ENCODE measurements around the gene PTTG1. TPM values are rescaled to one million over a fixed set of nuclear protein-coding genes. Genes with fewer than 3 reads are reported as not detected.
A peak's percentile ranks its signal among the peaks of the same experiment; 100 is the strongest.

The PTTG1 gene
- total and polyA plus RNA-seq, 9 of the 15 experiments (the other 6 are each of a cell fraction or from before 2014, with no cell fraction given): 193 to 1,088 (median 349) TPM

- TF ChIP-seq VEZF1 (CRISPR knock-in tag; IDR thresholded peaks at IDR 0.05) (peak; percentile 98), SRSF3 (IDR thresholded peaks at IDR 0.05; ENCODE audit: insufficient read depth, low read length) (no peak), RFX5 (IDR thresholded peaks at IDR 0.05; ENCODE audit: low read depth, low read length) (no peak), ZNF354B (CRISPR knock-in tag; IDR thresholded peaks at IDR 0.05) (no peak), RBM14 (IDR thresholded peaks at IDR 0.05; ENCODE audit: borderline replicate concordance, insufficient read depth, low read depth, low read length) (no peak), FOXA3 (CRISPR knock-in tag; conservative IDR thresholded peaks at IDR 0.05 in 1 of 2, IDR thresholded peaks at IDR 0.05 in 1 of 2) (peak in 1 of 2 experiments; percentile 39; a peak in 2 of 4 replicates), CREM (IDR thresholded peaks at IDR 0.05; ENCODE audit: low read depth) (peak; percentile 25; the same call in 1 of the 2 replicates), KLF13 (tag; IDR thresholded peaks at IDR 0.05; ENCODE audit: borderline replicate concordance, low read depth) (no peak), BDP1 (IDR thresholded peaks at IDR 0.05; ENCODE audit: insufficient read depth, insufficient read length) (no peak), XRCC5 (IDR thresholded peaks at IDR 0.05; ENCODE audit: low read depth, low read length) (no peak), ERF (CRISPR knock-in tag; IDR thresholded peaks at IDR 0.05) (0 out of 2 replicates have a peak, but pooled peaks have one; percentile 10), HMG20B (CRISPR knock-in tag; IDR thresholded peaks at IDR 0.05) (no peak), HNRNPK (IDR thresholded peaks at IDR 0.05; ENCODE audit: low read depth, low read length, poor library complexity, severe bottlenecking) (no peak), JUND (IDR thresholded peaks at IDR 0.05; ENCODE audit: borderline replicate concordance, low read depth, low read length) (peak; percentile 26; the same call in 1 of the 2 replicates), JUND (tag; IDR thresholded peaks at IDR 0.05; ENCODE audit: borderline replicate concordance, low read depth, low read length) (no peak), TAF9B (IDR thresholded peaks at IDR 0.05; ENCODE audit: partially characterized antibody) (peak; percentile 56), RBFOX2 (IDR thresholded peaks at IDR 0.05; ENCODE audit: low read depth, low read length) (peak; percentile 87)
- TF ChIP-seq, protein P1, sequence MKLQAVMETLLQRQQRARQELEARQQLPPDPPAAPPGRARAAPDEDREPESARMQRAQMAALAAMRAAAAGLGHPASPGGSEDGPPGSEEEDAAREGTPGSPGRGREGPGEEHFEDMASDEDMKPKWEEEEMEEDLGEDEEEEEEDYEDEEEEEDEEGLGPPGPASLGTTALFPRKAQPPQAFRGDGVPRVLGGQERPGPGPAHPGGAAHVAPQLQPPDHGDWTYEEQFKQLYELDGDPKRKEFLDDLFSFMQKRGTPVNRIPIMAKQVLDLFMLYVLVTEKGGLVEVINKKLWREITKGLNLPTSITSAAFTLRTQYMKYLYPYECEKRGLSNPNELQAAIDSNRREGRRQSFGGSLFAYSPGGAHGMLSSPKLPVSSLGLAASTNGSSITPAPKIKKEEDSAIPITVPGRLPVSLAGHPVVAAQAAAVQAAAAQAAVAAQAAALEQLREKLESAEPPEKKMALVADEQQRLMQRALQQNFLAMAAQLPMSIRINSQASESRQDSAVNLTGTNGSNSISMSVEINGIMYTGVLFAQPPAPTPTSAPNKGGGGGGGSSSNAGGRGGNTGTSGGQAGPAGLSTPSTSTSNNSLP (IDR thresholded peaks at IDR 0.05; ENCODE audit: borderline replicate concordance, low read depth, low read length): no peak
Measured at GRCh38 chr5:160418561-160419457, 2.8 kb upstream of the PTTG1 start, which contains the start of gene SLU7 (continued).

Data from K562 (cell line).